WERI-Rb-1 (cell line): ENCODE measurements around the gene SLC25A21.
"Not testable (repeated sequence)": the region's sequence is repeated elsewhere in the genome, so short reads cannot be mapped to it uniquely, and the experiment has no call there.

Source experiments
- DNase-seq: peaks from one replicate; pipeline ENCODE4 v3.0.0-alpha.2; 2020
- H3K27ac ChIP-seq: fragments of 250-450 bp; sonication (Bioruptor Pico); 2 replicates; pipeline ENCODE4 v1.5.1; 2020; ENCODE audit warnings: mild to moderate bottlenecking, moderate library complexity
- H3K27me3 ChIP-seq: fragments of 250-450 bp; sonication (Bioruptor Pico); 2 replicates; pipeline ENCODE4 v1.5.1; 2021; ENCODE audit warnings: mild to moderate bottlenecking, low read depth, moderate library complexity; ENCODE audit not compliant: insufficient read depth, severe bottlenecking
- H3K36me3 ChIP-seq: fragments of 250-450 bp; sonication (Bioruptor Pico); 2 replicates; pipeline ENCODE4 v1.5.1; 2020; ENCODE audit warnings: mild to moderate bottlenecking, moderate library complexity
- H3K4me3 ChIP-seq: 2 replicates; pipeline ENCODE4 v1.5.1; 2011; ENCODE audit warnings: low read depth, mild to moderate bottlenecking, control low read depth, low read length
- H3K9me3 ChIP-seq: fragments of 250-450 bp; sonication (Bioruptor Pico); 2 replicates; pipeline ENCODE4 v1.5.1; 2021; ENCODE audit warnings: mild to moderate bottlenecking, moderate library complexity; ENCODE audit not compliant: severe bottlenecking
- CTCF ChIP-seq: IDR thresholded peaks from 2 replicates; pipeline ENCODE4 v1.5.1; 2011; ENCODE audit warnings: low read depth, mild to moderate bottlenecking, control low read depth, inconsistent platforms, low read length

Gene SLC25A21

GRCh38 chr14:36818246-36818645 is 354.2 kb downstream of the SLC25A21 start:
- no peak overlapping the region for H3K27ac ChIP-seq
- DNase-seq = no peak
- no peak for TF ChIP-seq CTCF
- no peaks in the 10 kb centered on the region for H3K36me3 ChIP-seq
- no peaks in the 10 kb centered on the region for H3K9me3 ChIP-seq
- peaks cover 38% of the 10 kb centered on the region for H3K27me3 ChIP-seq
- H3K4me3 ChIP-seq = no peak overlapping the region

GRCh38 chr14:36817071-36817930 is 355.1 kb downstream of the SLC25A21 start:
- no peaks in the 10 kb centered on the region for H3K9me3 ChIP-seq
- peaks cover 38% of the 10 kb centered on the region for H3K27me3 ChIP-seq
- no peak overlapping the region for H3K4me3 ChIP-seq
- H3K27ac ChIP-seq = no peak overlapping the region
- no peaks in the 10 kb centered on the region for H3K36me3 ChIP-seq
- DNase-seq = no peak
- no peak for TF ChIP-seq CTCF

- peaks cover 35% of the 10 kb centered on the region for H3K27me3 ChIP-seq
- H3K27ac ChIP-seq = no peak overlapping the region
- no peak overlapping the region for H3K4me3 ChIP-seq
These were observed 355.9 kb downstream of the SLC25A21 start for GRCh38 chr14:36816481-36816880.

DNA sequence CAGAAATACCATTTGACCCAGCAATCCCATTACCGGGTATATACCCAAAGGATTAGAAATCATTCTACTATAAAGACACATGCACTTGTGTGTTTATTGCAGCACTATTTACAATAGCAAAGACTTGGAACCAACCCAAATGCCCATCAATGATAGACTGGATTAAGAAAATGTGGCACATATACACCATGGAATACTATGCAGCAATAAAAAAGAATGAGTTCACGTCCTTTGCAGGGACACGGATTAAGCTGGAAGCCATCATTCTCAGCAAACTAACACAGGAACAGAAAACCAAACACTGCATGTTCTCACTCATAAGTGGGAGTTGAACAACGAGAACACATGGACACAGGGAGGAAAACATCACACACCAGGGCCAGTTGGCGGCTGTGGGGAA is 357.6 kb downstream of the SLC25A21 start:
- H3K27ac ChIP-seq, DNase-seq, H3K9me3 ChIP-seq, H3K36me3 ChIP-seq, H3K4me3 ChIP-seq: not testable (repeated sequence)
- peaks cover 33% of the 10 kb centered on the region for H3K27me3 ChIP-seq

More at GRCh38 chr14:36816481-36816880, 355.9 kb downstream of the SLC25A21 start:
- Histone ChIP-seq H3K36me3 (no peaks in the 10 kb centered on the region), H3K9me3 (no peaks in the 10 kb centered on the region)
- no peak for TF ChIP-seq CTCF
- no peak for DNase-seq

- no peak for TF ChIP-seq CTCF
- Histone ChIP-seq H3K36me3 (no peaks in the 10 kb centered on the region), H3K27ac (no peak overlapping the region), H3K27me3 (peaks cover 17% of the 10 kb centered on the region), H3K4me3 (no peak overlapping the region), H3K9me3 (no peaks in the 10 kb centered on the region)
- DNase-seq = no peak
These were observed 362.2 kb downstream of the SLC25A21 start for GRCh38 chr14:36810209-36810608.

- H3K27me3 ChIP-seq = peaks cover 32% of the 10 kb centered on the region
These were observed 364.7 kb downstream of the SLC25A21 start for GRCh38 chr14:36807727-36808126.

More at GRCh38 chr14:36807727-36808126, 364.7 kb downstream of the SLC25A21 start:
- TF ChIP-seq CTCF = no peak
- Histone ChIP-seq H3K27ac (no peak overlapping the region), H3K36me3 (no peaks in the 10 kb centered on the region), H3K4me3 (no peak overlapping the region), H3K9me3 (no peaks in the 10 kb centered on the region)
- no peak for DNase-seq
